ENCODE results near the gene RAB5B.
"Not testable (repeated sequence)": the region's sequence is repeated elsewhere in the genome, so short reads cannot be mapped to it uniquely, and the experiment has no call there.

RAB5B gene

GRCh38 chr12:55972042-55972441, 1.8 kb upstream of the RAB5B start:
- no peak overlapping the region for H3K4me3 ChIP-seq (ENCODE audit: low read length)
- no peak for DNase-seq (ENCODE audit: low read depth)
- no peak for TF ChIP-seq CTCF (conservative IDR thresholded peaks at IDR 0.05; ENCODE audit: low read depth, low read length)

GRCh38 chr12:55972456-55972855, 1.4 kb upstream of the RAB5B start:
- H3K4me3 ChIP-seq (ENCODE audit: low read length) = peak overlapping the region; percentile 77
- no peak for DNase-seq (ENCODE audit: low read depth)
- no peak for TF ChIP-seq CTCF (conservative IDR thresholded peaks at IDR 0.05; ENCODE audit: low read depth, low read length)

DNA sequence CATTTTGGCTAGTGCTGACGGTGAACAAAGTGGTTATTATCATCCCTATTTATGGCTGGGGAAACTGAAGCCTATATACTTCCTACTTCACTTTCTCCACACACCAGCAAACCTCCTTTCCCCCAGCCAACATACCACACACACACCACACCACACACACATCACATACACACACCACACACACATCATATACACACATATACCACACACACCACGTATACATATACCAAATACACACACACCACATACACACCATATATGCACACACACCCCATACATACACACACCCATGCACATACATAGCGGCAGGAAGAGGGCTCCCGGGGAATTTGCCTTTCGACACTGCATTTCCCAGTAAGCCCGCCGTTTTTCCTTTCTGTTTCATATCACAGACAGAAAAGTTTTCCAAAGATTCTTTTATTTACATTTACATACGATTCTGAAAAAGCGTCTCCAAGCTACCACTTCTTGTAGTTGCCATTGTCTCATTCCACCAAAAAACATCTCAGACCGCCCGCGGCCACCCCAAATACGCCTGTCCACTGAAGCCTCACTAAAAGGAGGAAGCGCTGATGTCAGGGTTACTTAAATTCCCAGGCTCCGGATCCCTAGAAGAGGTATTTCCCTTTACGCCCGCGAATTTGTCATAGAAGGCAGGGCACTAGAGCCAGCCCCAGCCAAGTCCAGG, 823 bp upstream of the RAB5B start:
- no peak for TF ChIP-seq CTCF (conservative IDR thresholded peaks at IDR 0.05; ENCODE audit: low read depth, low read length)
- peak overlapping the region; percentile 77 for H3K4me3 ChIP-seq (ENCODE audit: low read length)
- no peak for DNase-seq (ENCODE audit: low read depth)

DNA sequence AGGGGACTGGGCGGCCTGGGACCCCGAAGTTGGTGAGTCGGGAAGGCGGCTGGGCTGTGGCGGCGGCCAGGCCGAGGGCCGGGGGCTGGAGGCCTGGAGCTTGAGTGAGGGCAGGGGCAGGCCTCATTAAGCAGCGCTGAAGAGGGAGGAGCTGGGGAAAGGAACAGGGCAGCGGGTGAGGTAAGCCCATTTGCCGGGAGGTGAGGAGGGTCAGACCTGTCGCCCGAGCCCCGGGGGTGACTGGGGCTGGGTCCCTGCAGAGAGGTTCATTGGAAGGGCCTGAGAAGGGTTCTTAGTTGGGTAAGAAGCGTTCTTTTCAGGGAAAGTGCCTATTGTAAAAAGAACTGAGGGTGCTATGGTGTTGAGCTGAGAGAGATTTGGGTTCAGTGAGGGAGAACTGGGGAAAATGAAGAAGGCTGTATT, 441 bp downstream of the RAB5B start:
- peak overlapping the region; percentile 95 for H3K4me3 ChIP-seq (ENCODE audit: low read length)
- TF ChIP-seq CTCF (conservative IDR thresholded peaks at IDR 0.05; ENCODE audit: low read depth, low read length) = no peak
- no peak for DNase-seq (ENCODE audit: low read depth)

GRCh38 chr12:55978393-55978792, 4.5 kb downstream of the RAB5B start:
- no peak overlapping the region for H3K4me3 ChIP-seq (ENCODE audit: low read length)
- no peak for TF ChIP-seq CTCF (conservative IDR thresholded peaks at IDR 0.05; ENCODE audit: low read depth, low read length)
- DNase-seq (ENCODE audit: low read depth) = no peak

DNA sequence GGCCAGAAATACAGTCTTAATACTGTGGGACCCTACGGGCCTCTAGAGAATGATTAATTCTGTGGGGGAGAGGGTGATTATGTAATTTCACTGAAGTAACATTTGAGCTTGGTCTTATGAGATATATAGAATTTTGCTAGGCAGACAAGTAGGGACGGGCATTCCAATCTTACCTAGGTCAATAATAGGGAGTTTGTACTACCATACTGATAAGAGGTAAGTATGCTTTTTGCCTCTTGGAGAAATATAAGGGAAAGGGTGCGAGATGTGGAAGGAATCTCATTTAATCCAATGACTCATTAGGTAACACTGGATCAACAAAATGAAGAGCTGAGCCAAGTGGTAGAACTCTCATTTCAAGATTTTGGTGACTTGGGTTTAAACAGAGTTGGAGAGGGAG, 5.2 kb downstream of the RAB5B start:
- TF ChIP-seq CTCF (conservative IDR thresholded peaks at IDR 0.05; ENCODE audit: low read depth, low read length) = no peak
- no peak for DNase-seq (ENCODE audit: low read depth)
- no peak overlapping the region for H3K4me3 ChIP-seq (ENCODE audit: low read length)

GRCh38 chr12:55981882-55982281, 8.0 kb downstream of the RAB5B start:
- H3K4me3 ChIP-seq (ENCODE audit: low read length); DNase-seq (ENCODE audit: low read depth): not testable (repeated sequence)
